Bronchial epithelial cell (primary cell): ENCODE data around the gene MPZ. TPM values are rescaled to one million over a fixed set of nuclear protein-coding genes. Genes with fewer than 3 reads are reported as not detected.
A peak's percentile ranks its signal among the peaks of the same experiment; 100 is the strongest.
"Not testable (repeated sequence)": the region's sequence is repeated elsewhere in the genome, so short reads cannot be mapped to it uniquely, and the experiment has no call there.

Experiments
- DNase-seq: peaks from one replicate; pipeline ENCODE4 v3.0.0-alpha.2; 2010; ENCODE audit warnings: low read depth
- FAIRE-seq: peaks from 2 replicates; lab custom pipeline; 2011; peaks lifted over from hg19 to GRCh38; lab: Jason Lieb, UNC
- H3K27me3 ChIP-seq: 2 replicates; pipeline ENCODE4 v1.5.1; 2011; ENCODE audit warnings: low read length; ENCODE audit not compliant: control insufficient read depth, insufficient read depth
- H3K36me3 ChIP-seq: 2 replicates; pipeline ENCODE4 v1.5.1; 2011; ENCODE audit warnings: low read length; ENCODE audit not compliant: control insufficient read depth, insufficient read depth
- H3K4me3 ChIP-seq: 2 replicates; pipeline ENCODE4 v1.5.1; 2011; ENCODE audit warnings: mild to moderate bottlenecking, low read depth, low read length, control low read depth
- total RNA-seq: library from RNA; depleted of rRNA; stranded (reverse); fragments of >200 nt; gene quantifications from 2 replicates; pipeline ENCODE4 v1.2.1, GENCODE V29; 2014
- TF ChIP-seq, protein P1 (sequence below): IDR thresholded peaks from 2 replicates; pipeline ENCODE4 v1.5.1; 2011; ENCODE audit warnings: mild to moderate bottlenecking, moderate library complexity, low read length, control low read depth, inconsistent platforms; ENCODE audit not compliant: insufficient read depth, severe bottlenecking

Gene MPZ
- total RNA-seq, 1 donor from 2014 or later = under 0.01 TPM

GRCh38 chr1:161261261-161262235 is 48.2 kb downstream of the MPZ start:
- DNase-seq = peak; percentile 39
- TF ChIP-seq, protein P1, sequence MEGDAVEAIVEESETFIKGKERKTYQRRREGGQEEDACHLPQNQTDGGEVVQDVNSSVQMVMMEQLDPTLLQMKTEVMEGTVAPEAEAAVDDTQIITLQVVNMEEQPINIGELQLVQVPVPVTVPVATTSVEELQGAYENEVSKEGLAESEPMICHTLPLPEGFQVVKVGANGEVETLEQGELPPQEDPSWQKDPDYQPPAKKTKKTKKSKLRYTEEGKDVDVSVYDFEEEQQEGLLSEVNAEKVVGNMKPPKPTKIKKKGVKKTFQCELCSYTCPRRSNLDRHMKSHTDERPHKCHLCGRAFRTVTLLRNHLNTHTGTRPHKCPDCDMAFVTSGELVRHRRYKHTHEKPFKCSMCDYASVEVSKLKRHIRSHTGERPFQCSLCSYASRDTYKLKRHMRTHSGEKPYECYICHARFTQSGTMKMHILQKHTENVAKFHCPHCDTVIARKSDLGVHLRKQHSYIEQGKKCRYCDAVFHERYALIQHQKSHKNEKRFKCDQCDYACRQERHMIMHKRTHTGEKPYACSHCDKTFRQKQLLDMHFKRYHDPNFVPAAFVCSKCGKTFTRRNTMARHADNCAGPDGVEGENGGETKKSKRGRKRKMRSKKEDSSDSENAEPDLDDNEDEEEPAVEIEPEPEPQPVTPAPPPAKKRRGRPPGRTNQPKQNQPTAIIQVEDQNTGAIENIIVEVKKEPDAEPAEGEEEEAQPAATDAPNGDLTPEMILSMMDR = no peak
- Histone ChIP-seq H3K36me3 (no peaks in the 10 kb centered on the region), H3K27me3 (no peaks in the 10 kb centered on the region), H3K4me3 (no peak overlapping the region)
- no peak for FAIRE-seq

DNA sequence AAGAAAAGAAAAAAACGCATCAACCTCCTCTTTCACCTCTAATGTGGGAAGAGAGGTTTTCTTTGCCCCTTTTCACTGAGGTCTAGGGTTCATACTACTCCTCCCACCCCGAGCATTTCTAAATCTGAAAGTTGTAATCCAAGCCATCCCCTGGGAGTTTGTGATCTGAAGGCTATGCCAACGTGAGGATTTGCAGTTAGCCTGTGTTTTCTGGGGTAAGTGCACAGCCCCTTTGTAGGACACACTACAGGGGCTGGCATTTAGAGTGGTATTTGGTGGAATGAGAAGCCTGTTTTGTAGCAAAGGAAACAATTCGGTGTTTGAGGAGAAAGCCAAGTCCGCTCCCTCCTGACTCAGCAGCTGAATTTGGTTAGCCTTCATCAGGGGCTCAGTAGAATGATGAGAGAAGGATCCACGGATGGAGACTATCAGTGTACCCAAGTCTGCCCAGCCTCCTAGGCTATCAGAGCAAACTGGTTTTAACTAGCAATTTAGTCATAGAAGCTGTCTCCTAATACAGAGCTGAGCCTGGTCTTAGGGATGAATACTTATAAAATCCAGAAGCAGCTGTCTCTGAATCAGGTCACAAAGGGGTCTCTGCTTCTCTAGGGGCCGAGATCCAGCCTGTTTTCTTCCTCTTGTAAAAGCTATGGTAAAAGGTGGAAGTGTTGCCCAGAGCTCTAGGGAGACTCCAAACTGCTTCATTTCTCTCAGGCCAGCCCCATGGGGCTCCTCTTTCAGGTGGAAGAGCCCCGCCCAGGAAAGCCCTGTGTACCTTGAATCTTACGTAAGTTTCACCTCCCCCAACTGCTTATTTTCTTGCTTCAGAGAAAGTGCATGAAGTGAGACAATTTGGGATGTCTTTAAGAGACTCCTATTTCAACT is 49.1 kb downstream of the MPZ start:
- Histone ChIP-seq H3K36me3 (no peaks in the 10 kb centered on the region), H3K27me3 (no peaks in the 10 kb centered on the region), H3K4me3 (no peak overlapping the region)
- TF ChIP-seq, protein P1 = no peak
- peak; percentile 49 for DNase-seq
- no peak for FAIRE-seq

DNA sequence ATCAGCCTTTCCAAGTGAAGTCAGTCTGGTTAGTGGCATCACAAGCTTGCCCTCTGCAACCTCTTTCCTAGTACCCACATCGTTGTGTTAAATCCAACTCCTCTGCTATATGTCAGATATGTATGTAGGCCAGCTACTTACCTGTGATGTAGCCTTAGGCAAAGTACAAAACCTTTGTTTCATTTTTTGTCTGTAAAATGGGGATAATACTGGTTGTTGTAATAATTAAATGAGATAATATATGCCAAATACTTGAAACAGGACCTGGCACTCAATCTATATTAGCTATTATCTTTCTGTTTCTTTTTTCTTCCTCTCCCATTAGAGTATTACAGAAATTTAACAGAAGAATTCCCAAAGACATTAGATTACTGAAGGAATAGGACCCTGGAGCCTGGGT is 50.0 kb downstream of the MPZ start:
- FAIRE-seq (no peak), DNase-seq (no peak)
- H3K36me3 ChIP-seq = no peaks in the 10 kb centered on the region
- no peak overlapping the region for H3K4me3 ChIP-seq
- no peaks in the 10 kb centered on the region for H3K27me3 ChIP-seq
- TF ChIP-seq, protein P1 = no peak

- DNase-seq = no peak
- Histone ChIP-seq H3K36me3 (no peaks in the 10 kb centered on the region), H3K4me3 (peak overlapping the region; percentile 48), H3K27me3 (no peaks in the 10 kb centered on the region)
- TF ChIP-seq, protein P1 = no peak
- no peak for FAIRE-seq
These were observed 50.4 kb downstream of the MPZ start for GRCh38 chr1:161259345-161259702.

DNA sequence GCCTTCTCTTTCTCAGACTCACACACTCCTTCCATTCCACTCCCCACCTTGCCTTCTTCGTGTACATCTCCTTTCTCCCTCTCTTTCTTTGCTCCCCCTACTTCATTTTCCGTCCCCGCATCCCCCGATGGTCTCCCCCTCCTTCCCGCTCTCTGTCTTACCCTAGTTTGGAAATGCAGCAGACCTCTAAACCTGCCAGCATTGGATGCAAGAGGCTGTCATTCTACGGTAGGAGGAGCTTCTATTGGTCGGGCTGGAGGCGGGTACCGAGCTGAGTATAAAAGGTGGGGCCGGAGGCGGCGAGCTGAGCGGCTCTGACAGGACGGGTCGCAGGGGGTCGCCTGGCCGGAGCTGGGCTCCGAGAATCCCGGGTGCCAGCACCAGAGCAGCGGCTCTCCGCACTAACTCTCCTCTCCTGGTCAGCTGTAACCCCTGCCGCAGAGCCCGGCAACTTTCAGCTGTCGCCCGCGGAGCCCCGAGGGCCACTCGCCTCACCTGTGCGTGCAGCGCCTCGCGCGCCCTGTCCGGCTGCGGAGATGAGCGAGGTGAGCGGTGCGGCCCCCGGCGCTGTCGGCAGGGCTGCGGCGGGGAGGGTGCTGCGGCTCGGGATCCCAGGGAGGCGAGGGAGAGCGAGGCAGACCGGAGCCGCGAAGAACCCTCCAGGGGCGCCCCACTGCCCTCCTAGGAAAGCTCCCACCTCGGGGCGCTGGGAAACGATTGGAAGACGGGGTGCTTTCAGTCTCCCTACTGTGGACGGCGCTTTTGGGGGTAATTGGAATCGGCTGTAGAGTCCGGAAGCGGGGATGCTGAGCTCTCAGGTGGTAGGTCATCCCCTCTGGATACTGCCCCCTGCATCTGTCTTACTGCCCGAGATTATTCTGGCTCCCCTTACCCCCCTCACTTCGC is 51.1 kb downstream of the MPZ start, which contains the start of gene PCP4L1:
Gene PCP4L1 (plus strand): TSS at position 307 of the 906 bp plus-strand sequence. CDS start 230 bp downstream, at position 537.
- DNase-seq (peak; percentile 63), FAIRE-seq (no peak)
- TF ChIP-seq, protein P1 = no peak
- H3K27me3 ChIP-seq = no peaks in the 10 kb centered on the region
- H3K4me3 ChIP-seq = peak within 1 kb of the TSS; percentile 48
- H3K36me3 ChIP-seq = no peaks in the 10 kb centered on the region

DNA sequence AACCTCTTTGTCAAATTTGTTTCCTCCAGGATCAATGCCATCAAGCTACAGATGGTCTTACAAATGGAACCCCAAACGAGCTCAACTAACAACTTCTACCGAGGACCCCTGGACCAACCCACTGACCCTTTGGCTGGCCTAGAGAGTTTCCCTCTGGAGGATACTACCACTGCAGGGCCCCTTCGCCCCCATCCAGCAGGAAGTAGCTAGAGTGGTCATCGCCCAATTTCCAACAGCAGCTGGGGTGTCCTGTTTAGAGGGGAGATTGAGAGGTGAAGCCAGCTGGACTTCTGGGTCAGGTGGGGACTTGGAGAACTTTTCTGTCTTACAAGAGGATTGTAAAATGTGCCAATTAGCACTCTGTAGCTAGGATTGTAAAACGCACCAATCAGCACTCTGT is 52.7 kb downstream of the MPZ start:
- not testable (repeated sequence) for H3K4me3 ChIP-seq, DNase-seq, H3K27me3 ChIP-seq, FAIRE-seq, H3K36me3 ChIP-seq

GRCh38 chr1:161255955-161256520 is 53.7 kb downstream of the MPZ start:
- not testable (repeated sequence) for H3K27me3 ChIP-seq, FAIRE-seq, H3K36me3 ChIP-seq, H3K4me3 ChIP-seq
- peak; percentile 74 for DNase-seq
